SK-N-SH treated with all-trans-retinoic acid at 6 μM for 48 hours (cell line): ENCODE data around the gene PCDH9.

Experiments used
- ATAC-seq: fragments of 200-7000 bp; cut with Tn5 transposase; 3 replicates; pipeline ENCODE4 v1.9.1; 2020; ENCODE audit warnings: mild to moderate bottlenecking, moderate library complexity
- ARNTL ChIP-seq: fragments of 450-650 bp; formaldehyde crosslinking; IDR thresholded peaks from 2 replicates; pipeline ENCODE4 v1.5.0; 2020; ENCODE audit warnings: low read depth, mild to moderate bottlenecking, moderate library complexity, borderline replicate concordance
- BACH2 ChIP-seq: fragments of 250-450 bp; sonication (Bioruptor Pico); IDR thresholded peaks from 2 replicates; pipeline ENCODE4 v1.9.0; 2021; ENCODE audit warnings: mild to moderate bottlenecking, borderline replicate concordance
- CREB5 ChIP-seq: fragments of 250-450 bp; sonication (Bioruptor Pico); IDR thresholded peaks from 2 replicates; pipeline ENCODE4 v1.5.1; 2020; ENCODE audit warnings: low read depth, mild to moderate bottlenecking, moderate library complexity
- CSDC2 ChIP-seq: fragments of 250-450 bp; sonication (Bioruptor Pico); IDR thresholded peaks from 2 replicates; pipeline ENCODE4 v1.5.0; 2020; ENCODE audit warnings: mild to moderate bottlenecking, moderate library complexity
- CSRNP3 ChIP-seq: fragments of 250-450 bp; sonication (Bioruptor Pico); IDR thresholded peaks from 2 replicates; pipeline ENCODE4 v1.5.1; 2021; ENCODE audit warnings: mild to moderate bottlenecking, moderate library complexity
- ESRRG ChIP-seq: fragments of 250-450 bp; sonication (Bioruptor Pico); IDR thresholded peaks from 2 replicates; pipeline ENCODE4 v1.6.1; 2021; ENCODE audit warnings: mild to moderate bottlenecking
- GLIS3 ChIP-seq: fragments of 250-450 bp; sonication (Bioruptor Pico); IDR thresholded peaks from 2 replicates; pipeline ENCODE4 v1.5.0; 2020; ENCODE audit warnings: mild to moderate bottlenecking, moderate library complexity
- ISL1 ChIP-seq: fragments of 250-450 bp; sonication (Bioruptor Pico); IDR thresholded peaks from 2 replicates; pipeline ENCODE4 v2.1.2; 2022; ENCODE audit warnings: mild to moderate bottlenecking, moderate library complexity
- OSR1 ChIP-seq: fragments of 250-450 bp; sonication (Bioruptor Pico); IDR thresholded peaks from 2 replicates; pipeline ENCODE4 v1.8.0; 2022; ENCODE audit warnings: moderate library complexity, mild to moderate bottlenecking, inconsistent platforms
- POU6F1 ChIP-seq: fragments of 250-450 bp; sonication (Bioruptor Pico); IDR thresholded peaks from 2 replicates; pipeline ENCODE4 v1.8.0; 2021; ENCODE audit warnings: low read depth, mild to moderate bottlenecking, moderate library complexity, borderline replicate concordance
- PPARA ChIP-seq: fragments of 250-450 bp; sonication (Bioruptor Pico); IDR thresholded peaks from 2 replicates; pipeline ENCODE4 v1.5.0; 2020; ENCODE audit warnings: mild to moderate bottlenecking, borderline replicate concordance
- RARB ChIP-seq: fragments of 250-450 bp; sonication (Bioruptor Pico); IDR thresholded peaks from 2 replicates; pipeline ENCODE4 v1.8.0; 2021; ENCODE audit warnings: mild to moderate bottlenecking, moderate library complexity
- SNAI2 ChIP-seq: fragments of 250-450 bp; sonication (Bioruptor Pico); IDR thresholded peaks from 2 replicates; pipeline ENCODE4 v1.5.0; 2020; ENCODE audit warnings: mild to moderate bottlenecking, moderate library complexity
- TCF4 ChIP-seq: fragments of 250-450 bp; sonication (Bioruptor Pico); IDR thresholded peaks from 2 replicates; pipeline ENCODE4 v1.8.0; 2021; ENCODE audit warnings: mild to moderate bottlenecking, moderate library complexity, borderline replicate concordance
- TOX ChIP-seq: fragments of 250-450 bp; sonication (Bioruptor Pico); IDR thresholded peaks from 2 replicates; pipeline ENCODE4 v1.8.0; 2021; ENCODE audit warnings: mild to moderate bottlenecking, moderate library complexity, borderline replicate concordance
- TSHZ2 ChIP-seq: fragments of 250-450 bp; sonication (Bioruptor Pico); IDR thresholded peaks from 2 replicates; pipeline ENCODE4 v1.5.0; 2020; ENCODE audit warnings: mild to moderate bottlenecking, moderate library complexity
- ZC3H10 ChIP-seq: fragments of 250-450 bp; sonication (Bioruptor Pico); IDR thresholded peaks from 2 replicates; pipeline ENCODE4 v1.5.1; 2021; ENCODE audit warnings: mild to moderate bottlenecking, moderate library complexity
- ZFP3 ChIP-seq: fragments of 250-450 bp; sonication (Bioruptor Pico); IDR thresholded peaks from 2 replicates; pipeline ENCODE4 v1.5.0; 2020; ENCODE audit warnings: mild to moderate bottlenecking, moderate library complexity
- ZFP30 ChIP-seq: fragments of 450-650 bp; formaldehyde crosslinking; IDR thresholded peaks from 2 replicates; pipeline ENCODE4 v1.5.0; 2022; ENCODE audit warnings: mild to moderate bottlenecking, moderate library complexity
- ZNF565 ChIP-seq: fragments of 450-650 bp; formaldehyde crosslinking; conservative IDR thresholded peaks from 2 replicates; pipeline ENCODE4 v1.5.0; 2020; ENCODE audit warnings: low read depth, mild to moderate bottlenecking, moderate library complexity
- ZNF70 ChIP-seq: fragments of 450-650 bp; formaldehyde crosslinking; IDR thresholded peaks from 2 replicates; pipeline ENCODE4 v1.5.0; 2020; ENCODE audit warnings: mild to moderate bottlenecking, moderate library complexity
- ZNF8 ChIP-seq: fragments of 450-650 bp; formaldehyde crosslinking; IDR thresholded peaks from 2 replicates; pipeline ENCODE4 v1.5.0; 2020; ENCODE audit warnings: mild to moderate bottlenecking, moderate library complexity

The PCDH9 gene

GRCh38 chr13:67071918-67072598 lies 158.1 kb downstream of the PCDH9 start (continued):
- no peak for TF ChIP-seq ESRRG (CRISPR knock-in tag)
- no peak for TF ChIP-seq CSDC2 (CRISPR knock-in tag)

- TF ChIP-seq CSDC2 (CRISPR knock-in tag), result no peak
- TF ChIP-seq ESRRG (CRISPR knock-in tag), result no peak
- TF ChIP-seq POU6F1 (CRISPR knock-in tag), result no peak
- TF ChIP-seq ARNTL (CRISPR knock-in tag), result no peak
- no peak for TF ChIP-seq GLIS3 (CRISPR knock-in tag)
- no peak for TF ChIP-seq TOX
- TF ChIP-seq ZC3H10 (CRISPR knock-in tag), result no peak
- no peak for TF ChIP-seq ZFP3 (CRISPR knock-in tag)
- no peak for TF ChIP-seq ZNF8
- no peak for TF ChIP-seq SNAI2 (CRISPR knock-in tag)
- TF ChIP-seq RARB, result no peak
- TF ChIP-seq ISL1 (CRISPR knock-in tag), result no peak
- no peak for TF ChIP-seq ZNF70 (CRISPR knock-in tag)
- no peak for TF ChIP-seq BACH2 (CRISPR knock-in tag)
- TF ChIP-seq ZNF565, result no peak
- ATAC-seq, result no peak
These were observed 159.8 kb downstream of the PCDH9 start for GRCh38 chr13:67070306-67070705.

- TF ChIP-seq OSR1 (CRISPR knock-in tag), result no peak
- TF ChIP-seq ZFP3 (CRISPR knock-in tag), result no peak
- no peak for TF ChIP-seq TCF4 (CRISPR knock-in tag)
- TF ChIP-seq BACH2 (CRISPR knock-in tag), result no peak
- no peak for TF ChIP-seq CSRNP3 (CRISPR knock-in tag)
- no peak for TF ChIP-seq CSDC2 (CRISPR knock-in tag)
- TF ChIP-seq ZNF565, result no peak
- TF ChIP-seq ESRRG (CRISPR knock-in tag), result no peak
- no peak for TF ChIP-seq ZC3H10 (CRISPR knock-in tag)
- no peak for TF ChIP-seq CREB5
- TF ChIP-seq TSHZ2 (CRISPR knock-in tag), result no peak
- TF ChIP-seq GLIS3 (CRISPR knock-in tag), result no peak
- no peak for TF ChIP-seq SNAI2 (CRISPR knock-in tag)
- ATAC-seq, result no peak
These were observed 160.9 kb downstream of the PCDH9 start for GRCh38 chr13:67069117-67069767.

- no peak for ATAC-seq
- TF ChIP-seq CREB5 (no peak), ESRRG (CRISPR knock-in tag) (no peak), ARNTL (CRISPR knock-in tag) (no peak), SNAI2 (CRISPR knock-in tag) (no peak), ZNF565 (no peak), TCF4 (CRISPR knock-in tag) (no peak), RARB (no peak), CSRNP3 (CRISPR knock-in tag) (no peak), ZFP30 (no peak), ISL1 (CRISPR knock-in tag) (no peak), PPARA (no peak)
These were observed 165.2 kb downstream of the PCDH9 start for GRCh38 chr13:67064920-67065319.
